ENCODE measurements around the gene RERE.

Gene RERE

GRCh38 chr1:8370046-8370881 lies 447.2 kb downstream of the RERE start:
- DNase-seq = peak; percentile 35

- DNase-seq = no peak
Measured at GRCh38 chr1:8368956-8369639, 448.3 kb downstream of the RERE start.

DNA sequence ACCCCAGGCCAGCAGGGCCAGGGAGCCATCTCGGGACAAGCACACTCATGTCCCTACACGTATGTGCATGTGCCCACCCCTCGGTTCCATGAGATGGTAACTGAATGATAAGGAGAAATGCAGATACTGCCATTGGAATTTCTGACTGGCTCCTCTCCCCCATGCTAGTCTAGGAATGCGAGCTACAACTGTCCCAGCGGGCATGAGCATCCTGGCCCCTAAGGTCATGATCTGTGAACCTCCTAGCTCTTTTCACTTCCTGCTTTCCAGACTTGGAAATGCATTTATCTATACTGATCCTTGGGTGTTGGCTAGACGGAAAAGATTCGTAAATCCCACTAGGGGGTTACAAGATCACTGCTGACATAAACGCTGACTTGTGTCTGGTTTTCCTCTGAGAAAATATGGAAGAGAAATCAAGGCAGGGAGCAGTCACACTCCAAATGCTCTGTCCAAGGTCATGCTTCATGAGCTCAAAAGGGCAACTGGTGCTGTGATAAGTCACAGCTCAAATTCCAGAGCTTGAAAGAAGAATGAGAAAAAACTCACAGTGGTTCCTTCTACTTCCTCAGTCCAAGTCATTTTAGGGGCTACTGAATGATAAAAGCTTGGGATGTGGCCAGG lies 449.8 kb downstream of the RERE start:
- no peak for DNase-seq

DNA sequence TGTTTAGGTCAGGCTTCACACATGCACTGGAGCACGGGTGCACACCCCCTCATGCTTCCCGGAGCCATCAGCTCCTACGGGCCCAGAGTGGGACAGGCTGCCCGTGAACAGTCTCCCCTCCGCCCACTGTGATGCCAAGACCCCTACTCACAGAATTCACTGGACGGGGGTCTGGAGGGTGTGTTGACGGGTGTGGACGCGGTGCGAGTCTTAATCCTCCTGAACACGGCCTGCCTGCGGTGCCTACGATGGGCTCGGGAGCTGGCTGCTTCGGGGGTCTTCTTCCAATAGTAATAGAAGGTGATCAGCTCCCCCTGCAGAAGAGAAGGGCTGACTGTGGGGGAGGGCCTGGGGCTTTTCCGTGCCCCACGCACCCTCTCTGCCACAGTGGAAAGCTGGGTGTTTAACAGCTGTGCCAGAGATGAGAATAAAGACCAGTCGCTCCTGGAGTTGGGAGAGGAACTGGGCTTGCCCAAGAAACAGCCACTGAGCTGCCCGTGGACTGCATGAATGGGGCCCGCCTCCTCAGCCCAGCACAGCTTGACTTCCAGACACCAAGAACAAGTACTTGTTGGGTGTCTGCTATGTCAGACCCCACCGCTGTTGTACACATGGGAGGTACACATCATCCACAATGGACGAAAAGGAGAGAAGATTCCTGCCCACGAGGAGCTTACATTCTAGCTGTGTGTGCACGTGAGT lies 451.6 kb downstream of the RERE start:
- DNase-seq = no peak

GRCh38 chr1:8364528-8365442 lies 452.7 kb downstream of the RERE start:
- no peak for DNase-seq

GRCh38 chr1:8363767-8364301 lies 453.6 kb downstream of the RERE start:
- no peak for DNase-seq

GRCh38 chr1:8363186-8363766 lies 454.2 kb downstream of the RERE start:
- no peak for DNase-seq

- no peak for DNase-seq
Measured at GRCh38 chr1:8362701-8363101, 454.7 kb downstream of the RERE start.

GRCh38 chr1:8361198-8361849 lies 456.1 kb downstream of the RERE start:
- no peak for DNase-seq

GRCh38 chr1:8360493-8361197 lies 456.8 kb downstream of the RERE start:
- DNase-seq = no peak

DNA sequence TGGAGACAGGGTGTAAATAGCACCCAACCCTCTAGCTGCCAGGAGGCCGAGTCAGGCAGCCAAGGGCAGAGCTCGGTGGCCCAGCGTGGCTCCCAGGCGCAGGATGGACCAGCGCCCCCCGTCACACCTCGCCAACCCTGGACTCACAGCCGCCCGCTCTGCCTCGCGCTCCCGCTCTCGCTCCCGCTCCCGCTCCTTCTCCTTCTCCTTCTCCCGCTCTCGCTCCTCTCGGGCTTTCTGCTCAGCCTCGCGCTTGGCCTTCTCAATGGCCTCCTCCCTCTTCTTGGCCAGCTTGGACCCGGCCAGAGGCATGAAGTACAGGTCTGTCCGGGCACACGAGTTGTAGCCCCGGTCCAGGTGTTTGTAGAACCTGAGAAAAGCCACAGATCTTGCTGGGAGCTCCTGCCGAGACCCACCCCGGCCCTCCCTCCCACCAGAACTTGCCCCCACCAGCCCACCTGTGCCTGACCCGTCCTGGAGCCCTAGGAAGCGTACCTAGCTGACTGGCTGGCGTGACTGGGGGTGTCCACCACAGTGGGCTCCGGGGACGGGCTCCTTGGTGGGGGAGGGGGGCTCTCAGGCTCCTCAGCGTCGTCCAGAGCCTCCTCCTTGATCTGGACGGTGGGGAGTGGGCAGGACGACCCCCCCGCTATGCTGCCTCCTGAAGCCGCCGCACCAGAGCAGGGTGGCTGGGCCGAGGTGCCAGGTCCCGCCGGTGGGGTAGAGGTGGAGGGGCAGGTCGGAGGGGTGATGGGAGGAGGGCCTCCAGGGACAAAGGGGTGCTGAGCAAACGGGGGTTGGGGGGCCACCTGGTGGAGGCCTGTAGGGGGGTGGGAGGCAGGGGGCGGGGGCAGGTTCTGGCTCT lies 457.6 kb downstream of the RERE start:
- no peak for DNase-seq

GRCh38 chr1:8358897-8359616 lies 458.4 kb downstream of the RERE start:
- no peak for DNase-seq

GRCh38 chr1:8358241-8358896 lies 459.1 kb downstream of the RERE start:
- no peak for DNase-seq

GRCh38 chr1:8357329-8358101 lies 459.9 kb downstream of the RERE start:
- DNase-seq = no peak

DNA sequence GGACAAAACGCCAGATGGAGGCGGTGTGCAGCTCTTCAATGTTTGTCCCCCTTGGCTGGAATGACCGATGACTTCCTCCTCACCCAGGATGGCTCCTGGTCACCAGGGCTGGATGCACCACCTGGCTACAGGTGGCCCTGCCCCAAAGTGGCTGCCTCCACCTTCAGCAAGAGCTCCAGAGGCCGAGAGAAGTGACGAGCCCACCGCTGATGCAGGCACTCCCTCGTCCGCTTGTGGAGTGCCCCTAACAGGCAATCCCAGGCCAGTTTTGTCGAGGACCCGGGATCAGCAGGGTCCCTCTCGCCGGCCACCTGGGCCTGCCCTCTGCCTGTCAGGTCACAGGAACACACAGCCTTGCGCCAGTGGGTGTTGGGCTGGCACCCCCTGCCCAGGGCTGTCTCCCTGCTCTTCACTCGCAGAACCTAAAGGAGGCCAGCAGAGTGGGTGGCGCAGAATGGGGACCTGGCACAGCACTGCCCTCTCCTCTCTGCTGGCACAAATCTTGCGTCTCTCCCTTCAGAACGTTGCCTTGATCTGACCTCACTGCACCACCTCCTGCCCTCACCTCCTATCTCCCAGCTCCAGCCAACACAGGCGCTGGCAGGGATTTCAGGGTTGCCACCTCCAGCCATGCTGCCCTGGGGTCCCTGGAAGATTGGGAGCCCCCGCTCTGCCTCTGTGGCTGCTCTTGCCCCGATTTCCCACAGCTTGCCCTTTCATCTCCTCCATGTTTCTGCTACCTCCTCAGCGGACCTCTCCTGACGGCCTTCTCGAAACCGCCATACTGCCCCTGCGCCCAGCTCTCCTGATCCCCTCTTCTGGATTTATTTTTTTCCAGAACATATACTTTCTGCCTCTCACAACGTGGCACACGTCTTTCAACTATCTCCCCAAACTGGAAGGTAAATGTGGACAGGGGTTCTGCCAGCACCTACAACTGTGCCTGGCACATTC lies 460.9 kb downstream of the RERE start:
- DNase-seq = no peak

All from NCI-H774 (cell line).